ENCODE results near the gene SND1. TPM values are rescaled to one million over a fixed set of nuclear protein-coding genes. Genes with fewer than 3 reads are reported as not detected.
"Not testable (repeated sequence)": the region's sequence is repeated elsewhere in the genome, so short reads cannot be mapped to it uniquely, and the experiment has no call there.

Gene SND1
- total and polyA plus RNA-seq, 2 donors (not counting 3 experiments of a cell fraction or from before 2014, with no cell fraction given), result 116 to 249 TPM

GRCh38 chr7:128108129-128108528, 456.1 kb downstream of the SND1 start:
- H3K4me1 ChIP-seq (ENCODE audit: control insufficient read depth, extremely low read depth, insufficient read depth, low read length), result peaks cover 6% of the 10 kb centered on the region
- no peaks in the 10 kb centered on the region for H4K20me1 ChIP-seq (replicated peaks; ENCODE audit: control insufficient read depth, extremely low read depth, insufficient read depth, low read length)
- no peak for TF ChIP-seq MYC (IDR thresholded peaks at IDR 0.05; ENCODE audit: low read depth, low read length)
- no peak for TF ChIP-seq CTCF (IDR thresholded peaks at IDR 0.05; ENCODE audit: extremely low read depth in 1 of 2, insufficient read depth in 1 of 2, low read depth in 1 of 2, low read length in 2 of 2)
- TF ChIP-seq JUN (IDR thresholded peaks at IDR 0.05; ENCODE audit: borderline replicate concordance, insufficient read depth, insufficient read length, low read depth), result no peak
- H3K4me3 ChIP-seq (replicated peaks in 1 of 3; ENCODE audit: insufficient read depth in 1 of 3, low read depth in 1 of 3, low read length in 3 of 3), result no peak overlapping the region
- no TSS peak for BruUV-seq (replicated peaks)
- no peak overlapping the region for H2AFZ ChIP-seq (ENCODE audit: low read depth, low read length)
- no peaks in the 10 kb centered on the region for H3K36me3 ChIP-seq (ENCODE audit: control insufficient read depth in 2 of 2, extremely low read depth in 1 of 2, insufficient read depth in 2 of 2, low read length in 2 of 2)
- H3K79me2 ChIP-seq (ENCODE audit: control insufficient read depth, insufficient read depth, low read length), result no peaks in the 10 kb centered on the region
- no peaks in the 10 kb centered on the region for H3K9me1 ChIP-seq (replicated peaks; ENCODE audit: control insufficient read depth, extremely low read depth, insufficient read depth, low read length)
- intact Hi-C loops (cut with micrococcal nuclease), result loop anchor here (10.0 kb wide), 1 partner anchor 97 kb away; no protein-coding TSS in a partner anchor
- dilution Hi-C loops (cut with MboI; ENCODE audit: extremely low pct_ligation_motif_present, low sequenced_read_pairs), result no loop called here
- FAIRE-seq (no peak), DNase-seq (ENCODE audit: low read depth, low spot score) (no peak)
- H3K27ac ChIP-seq (ENCODE audit: insufficient read depth, low read depth, low read length), result no peak overlapping the region
- CTCF ChIA-PET, result no interaction called here
- H3K4me2 ChIP-seq (ENCODE audit: insufficient read depth, low read length), result no peak overlapping the region
- peaks cover 10 to 27% of the 10 kb centered on the region in 2 experiments for H3K27me3 ChIP-seq (ENCODE audit: control insufficient read depth in 2 of 2, insufficient read depth in 2 of 2, low read length in 2 of 2)
- H3K9me3 ChIP-seq (replicated peaks; ENCODE audit: control insufficient read depth, insufficient read depth, low read length), result no peaks in the 10 kb centered on the region
- no peak overlapping the region for H3K9ac ChIP-seq (replicated peaks; ENCODE audit: extremely low read depth, insufficient read depth, low read length)
- POLR2A ChIA-PET, result no interaction called here

DNA sequence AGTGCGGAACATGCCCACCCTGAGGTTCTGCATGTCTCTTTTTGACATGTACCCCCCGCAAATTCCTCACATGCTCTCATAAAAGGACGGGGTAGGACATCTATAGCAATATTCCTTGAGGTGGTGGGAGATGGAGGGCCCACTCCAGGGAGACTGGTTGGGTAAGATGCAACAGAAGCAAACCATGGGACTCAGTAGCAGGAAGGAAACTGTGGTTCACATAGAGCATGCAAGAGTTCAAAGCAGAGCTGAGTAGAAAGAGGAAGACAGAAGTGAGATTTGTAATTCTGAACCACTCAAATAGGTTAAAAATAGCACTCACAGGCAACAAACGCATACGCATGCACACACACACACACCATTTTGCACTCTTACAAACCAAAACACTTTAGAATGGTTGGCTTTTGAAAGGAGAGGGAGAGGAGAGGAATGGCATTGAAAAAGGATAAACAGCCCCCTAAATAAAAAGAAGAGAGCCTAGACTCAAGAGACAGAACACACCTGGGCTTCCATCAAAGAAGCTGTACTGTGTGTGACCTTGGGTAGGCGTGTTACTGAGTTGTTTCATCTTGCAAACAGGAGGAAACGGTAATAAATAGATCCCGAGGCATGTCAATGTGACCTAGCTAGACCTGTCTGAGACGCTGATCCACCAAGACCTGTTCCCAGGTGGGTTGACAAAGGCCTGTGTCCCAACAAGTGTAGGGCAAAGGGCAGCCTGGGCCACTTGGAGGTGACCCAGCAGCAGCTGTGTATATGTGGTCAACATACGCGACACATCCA, 456.8 kb downstream of the SND1 start:
- no peaks in the 10 kb centered on the region for H3K9me3 ChIP-seq (replicated peaks; ENCODE audit: control insufficient read depth, insufficient read depth, low read length)
- TF ChIP-seq POLR2AphosphoS5 (IDR thresholded peaks at IDR 0.05; ENCODE audit: insufficient read depth, low read depth, low read length) (no peak), GATA2 (IDR thresholded peaks at IDR 0.05; ENCODE audit: insufficient read depth, insufficient read length, low read depth, low read length) (no peak), JUN (IDR thresholded peaks at IDR 0.05; ENCODE audit: borderline replicate concordance, insufficient read depth, insufficient read length, low read depth) (no peak), FOS (IDR thresholded peaks at IDR 0.05; ENCODE audit: borderline replicate concordance, insufficient read depth, low read length) (no peak)
- ChIA-PET POLR2A (no interaction called here), CTCF (no interaction called here)
- intact Hi-C loops (cut with micrococcal nuclease), result loop anchor here (10.0 kb wide), 1 partner anchor 96 kb away; no protein-coding TSS in a partner anchor
- BruUV-seq (replicated peaks), result no TSS peak
- dilution Hi-C loops (cut with MboI; ENCODE audit: extremely low pct_ligation_motif_present, low sequenced_read_pairs), result no loop called here
- FAIRE-seq (no peak), DNase-seq (ENCODE audit: low read depth, low spot score) (no peak)
- no peak overlapping the region for H3K9ac ChIP-seq (replicated peaks; ENCODE audit: extremely low read depth, insufficient read depth, low read length)
- H2AFZ ChIP-seq (ENCODE audit: low read depth, low read length), result no peak overlapping the region
- no peaks in the 10 kb centered on the region for H3K36me3 ChIP-seq (ENCODE audit: control insufficient read depth in 2 of 2, extremely low read depth in 1 of 2, insufficient read depth in 2 of 2, low read length in 2 of 2)
- H3K4me1 ChIP-seq (ENCODE audit: control insufficient read depth, extremely low read depth, insufficient read depth, low read length), result peaks cover under 1% of the 10 kb centered on the region
- H3K9me1 ChIP-seq (replicated peaks; ENCODE audit: control insufficient read depth, extremely low read depth, insufficient read depth, low read length), result no peaks in the 10 kb centered on the region
- H4K20me1 ChIP-seq (replicated peaks; ENCODE audit: control insufficient read depth, extremely low read depth, insufficient read depth, low read length), result no peaks in the 10 kb centered on the region
- no peak overlapping the region for H3K27ac ChIP-seq (ENCODE audit: insufficient read depth, low read depth, low read length)
- H3K79me2 ChIP-seq (ENCODE audit: control insufficient read depth, insufficient read depth, low read length), result no peaks in the 10 kb centered on the region
- H3K4me3 ChIP-seq (replicated peaks in 1 of 3; ENCODE audit: insufficient read depth in 1 of 3, low read depth in 1 of 3, low read length in 3 of 3), result no peak overlapping the region
- no peak overlapping the region for H3K4me2 ChIP-seq (ENCODE audit: insufficient read depth, low read length)
- H3K27me3 ChIP-seq (ENCODE audit: control insufficient read depth in 2 of 2, insufficient read depth in 2 of 2, low read length in 2 of 2), result peaks cover 10 to 27% of the 10 kb centered on the region in 2 experiments

DNA sequence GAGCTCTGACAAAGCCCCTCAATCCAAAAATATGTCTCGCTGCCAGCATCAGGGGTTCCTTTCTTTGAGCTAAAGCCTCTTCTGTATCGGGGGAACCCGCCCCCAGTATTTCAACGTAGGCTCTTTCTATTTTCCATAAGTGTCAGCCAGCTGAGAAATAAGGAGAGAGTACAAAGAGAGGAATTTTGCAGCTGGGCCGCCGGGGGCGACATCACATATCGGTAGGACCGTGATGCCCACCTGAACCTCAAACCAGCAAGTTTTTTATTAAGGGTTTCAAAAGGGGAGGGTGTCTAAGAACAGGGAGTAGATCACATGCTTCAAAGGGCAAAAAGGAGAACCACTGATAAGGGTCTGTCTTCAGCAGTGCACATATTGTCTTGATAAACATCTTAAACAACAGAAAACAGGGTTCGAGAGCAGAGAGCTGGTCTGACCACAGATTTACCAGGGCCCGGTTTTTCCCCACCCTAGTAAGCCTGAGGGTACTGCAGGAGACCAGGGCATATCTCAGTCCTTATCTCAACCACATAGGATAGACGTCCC, 457.5 kb downstream of the SND1 start:
- H3K79me2 ChIP-seq (ENCODE audit: control insufficient read depth, insufficient read depth, low read length); CTCF ChIA-PET; POLR2A ChIA-PET; H3K4me2 ChIP-seq (ENCODE audit: insufficient read depth, low read length); BruUV-seq (replicated peaks); H3K9ac ChIP-seq (replicated peaks; ENCODE audit: extremely low read depth, insufficient read depth, low read length); H3K4me1 ChIP-seq (ENCODE audit: control insufficient read depth, extremely low read depth, insufficient read depth, low read length); H3K9me3 ChIP-seq (replicated peaks; ENCODE audit: control insufficient read depth, insufficient read depth, low read length); H3K27ac ChIP-seq (ENCODE audit: insufficient read depth, low read depth, low read length); H3K9me1 ChIP-seq (replicated peaks; ENCODE audit: control insufficient read depth, extremely low read depth, insufficient read depth, low read length); dilution Hi-C loops (cut with MboI; ENCODE audit: extremely low pct_ligation_motif_present, low sequenced_read_pairs); FAIRE-seq; DNase-seq (ENCODE audit: low read depth, low spot score); H3K4me3 ChIP-seq (replicated peaks in 1 of 3; ENCODE audit: insufficient read depth in 1 of 3, low read depth in 1 of 3, low read length in 3 of 3); H2AFZ ChIP-seq (ENCODE audit: low read depth, low read length); H3K36me3 ChIP-seq (ENCODE audit: control insufficient read depth in 2 of 2, extremely low read depth in 1 of 2, insufficient read depth in 2 of 2, low read length in 2 of 2); H4K20me1 ChIP-seq (replicated peaks; ENCODE audit: control insufficient read depth, extremely low read depth, insufficient read depth, low read length): not testable (repeated sequence)
- peaks cover 10 to 22% of the 10 kb centered on the region in 2 experiments for H3K27me3 ChIP-seq (ENCODE audit: control insufficient read depth in 2 of 2, insufficient read depth in 2 of 2, low read length in 2 of 2)
- intact Hi-C loops (cut with micrococcal nuclease), result loop anchor here (10.0 kb wide), 1 partner anchor 95 kb away; no protein-coding TSS in a partner anchor

Data from endothelial cell of umbilical vein (primary cell).